Activated effector memory CD4-positive, alpha-beta T cell treated with Interleukin-2 at 50 U/mL for 16 hours (primary cell): ENCODE data around the gene SUMO3.

Experiments used
- DNase-seq: peaks from one replicate; pipeline ENCODE4 v3.0.0-alpha.2; 2020

SUMO3 gene

DNA sequence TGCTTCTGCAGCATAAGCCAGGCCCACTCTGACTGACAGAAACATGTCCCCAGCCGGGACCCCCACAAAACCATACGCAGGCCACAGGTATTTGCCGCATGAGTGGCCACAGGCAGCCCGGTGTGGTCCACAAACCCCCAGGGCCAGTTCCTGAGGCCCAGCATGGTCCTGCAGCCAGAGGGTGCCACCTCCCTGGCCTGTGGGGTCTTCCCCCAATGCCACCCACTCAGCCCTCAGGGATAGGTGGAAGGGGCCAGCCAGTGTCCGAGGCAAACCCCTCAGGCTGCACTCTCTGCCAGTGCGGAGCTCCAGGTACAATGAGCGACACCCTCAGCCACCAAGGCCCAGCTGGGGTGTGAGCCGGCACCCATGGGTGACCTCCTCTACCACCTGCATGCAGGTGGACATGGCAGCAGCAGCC, 59.7 kb downstream of the SUMO3 start:
- no peak for DNase-seq

- no peak for DNase-seq
Observed at GRCh38 chr21:44757731-44758130, 60.1 kb downstream of the SUMO3 start.

DNA sequence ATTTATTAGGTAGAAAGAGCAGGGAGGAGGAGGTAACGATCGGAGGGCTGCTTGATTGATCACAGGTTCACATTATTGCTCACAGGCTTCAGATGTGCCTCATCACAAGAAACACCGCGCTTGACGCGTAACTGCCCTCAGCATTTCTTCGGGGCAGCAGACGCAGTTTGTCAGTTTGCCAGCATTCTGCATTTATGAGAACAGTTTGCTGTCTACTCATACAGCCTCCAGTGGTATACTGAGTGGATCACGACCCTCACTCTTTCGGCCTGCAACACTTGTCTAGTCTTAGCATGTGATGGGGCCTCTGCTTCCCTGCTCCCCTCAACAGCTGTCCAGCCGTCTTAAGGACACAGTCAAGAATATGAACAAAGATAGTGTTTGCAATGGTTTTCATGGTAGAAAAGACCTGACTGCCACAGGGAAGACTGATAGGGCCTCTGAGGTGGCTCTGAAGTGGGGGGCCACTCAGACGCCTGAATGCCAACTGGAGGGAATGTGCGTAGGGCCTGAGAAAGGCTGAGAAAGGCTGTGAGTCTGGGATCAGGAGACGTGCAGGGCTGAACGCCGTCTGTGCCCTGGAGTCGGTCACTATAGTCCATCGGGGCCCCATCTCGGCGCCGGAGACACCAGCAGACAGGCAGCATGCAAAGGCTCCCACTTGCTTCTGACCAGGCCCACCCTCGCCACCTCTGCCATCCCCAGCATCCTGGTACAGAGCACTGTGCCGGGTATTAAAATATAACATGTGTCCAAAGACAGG, 61.3 kb downstream of the SUMO3 start:
- DNase-seq, result no peak
